ENCODE results near the gene RAB6B. TPM values are rescaled to one million over a fixed set of nuclear protein-coding genes. Genes with fewer than 3 reads are reported as not detected.

Gene RAB6B
- total RNA-seq, 1 experiment from 2014 or later, result 1.4 TPM

DNA sequence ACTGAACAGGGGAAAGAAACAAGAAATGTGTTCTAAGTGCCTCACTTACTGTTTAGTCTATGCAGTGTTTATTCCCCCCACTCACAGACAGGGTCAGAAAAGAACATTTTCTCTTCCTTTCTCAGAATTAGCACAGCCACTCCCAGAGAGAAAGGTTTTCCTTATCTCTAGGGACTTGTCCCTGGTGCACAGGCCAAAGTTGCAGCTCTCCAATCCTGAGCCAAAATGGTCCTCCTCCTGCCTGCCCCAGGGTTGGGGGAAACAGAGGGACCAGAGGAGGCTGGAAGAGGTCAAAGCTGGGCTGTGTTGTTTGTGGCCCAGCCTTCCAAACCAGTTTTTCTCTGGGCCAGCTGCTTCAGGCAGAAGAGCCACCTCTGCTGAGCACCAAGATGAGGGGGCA lies 12.0 kb downstream of the RAB6B start:
- Histone ChIP-seq H3K27me3 (no peaks in the 10 kb centered on the region), H3K36me3 (no peaks in the 10 kb centered on the region), H3K4me1 (no peaks in the 10 kb centered on the region), H3K4me3 (no peak overlapping the region), H3K9me3 (replicated peaks) (no peaks in the 10 kb centered on the region; the same call in 1 of the 2 replicates), H3K27ac (no peak overlapping the region)
- DNase-seq, result no peak

DNA sequence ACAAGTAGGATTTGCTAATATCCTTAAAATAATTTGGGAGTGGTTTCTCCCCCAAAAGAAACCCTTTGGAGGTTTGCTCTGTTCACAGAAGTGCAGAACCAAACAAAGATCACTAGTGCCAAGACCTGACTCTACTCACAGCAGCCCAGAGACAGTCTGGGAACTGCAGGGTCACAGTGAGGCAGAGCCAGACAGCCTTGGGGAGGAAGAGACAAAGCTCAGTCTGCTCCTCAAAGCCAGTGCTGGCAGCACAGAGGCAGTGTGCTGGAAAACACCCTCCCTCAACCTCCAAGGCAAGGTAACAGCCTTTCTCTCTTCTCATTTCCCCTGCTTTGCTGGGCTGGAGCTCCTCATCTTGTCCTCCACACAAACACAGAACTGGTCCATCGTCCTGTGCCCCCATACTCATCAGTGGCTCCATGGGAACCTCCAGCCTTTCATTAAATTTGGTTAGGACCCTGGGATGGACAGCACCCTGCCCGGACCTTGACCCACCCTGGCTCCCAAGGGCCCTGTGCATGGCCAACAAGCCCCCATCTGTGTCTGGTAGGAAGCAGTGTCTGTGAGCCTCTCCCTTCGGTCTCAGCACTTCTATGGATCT lies 12.6 kb downstream of the RAB6B start:
- Histone ChIP-seq H3K4me3 (no peak overlapping the region), H3K9me3 (replicated peaks) (no peaks in the 10 kb centered on the region; the same call in 1 of the 2 replicates), H3K27ac (no peak overlapping the region), H3K36me3 (no peaks in the 10 kb centered on the region), H3K4me1 (no peaks in the 10 kb centered on the region), H3K27me3 (no peaks in the 10 kb centered on the region)
- no peak for DNase-seq

DNA sequence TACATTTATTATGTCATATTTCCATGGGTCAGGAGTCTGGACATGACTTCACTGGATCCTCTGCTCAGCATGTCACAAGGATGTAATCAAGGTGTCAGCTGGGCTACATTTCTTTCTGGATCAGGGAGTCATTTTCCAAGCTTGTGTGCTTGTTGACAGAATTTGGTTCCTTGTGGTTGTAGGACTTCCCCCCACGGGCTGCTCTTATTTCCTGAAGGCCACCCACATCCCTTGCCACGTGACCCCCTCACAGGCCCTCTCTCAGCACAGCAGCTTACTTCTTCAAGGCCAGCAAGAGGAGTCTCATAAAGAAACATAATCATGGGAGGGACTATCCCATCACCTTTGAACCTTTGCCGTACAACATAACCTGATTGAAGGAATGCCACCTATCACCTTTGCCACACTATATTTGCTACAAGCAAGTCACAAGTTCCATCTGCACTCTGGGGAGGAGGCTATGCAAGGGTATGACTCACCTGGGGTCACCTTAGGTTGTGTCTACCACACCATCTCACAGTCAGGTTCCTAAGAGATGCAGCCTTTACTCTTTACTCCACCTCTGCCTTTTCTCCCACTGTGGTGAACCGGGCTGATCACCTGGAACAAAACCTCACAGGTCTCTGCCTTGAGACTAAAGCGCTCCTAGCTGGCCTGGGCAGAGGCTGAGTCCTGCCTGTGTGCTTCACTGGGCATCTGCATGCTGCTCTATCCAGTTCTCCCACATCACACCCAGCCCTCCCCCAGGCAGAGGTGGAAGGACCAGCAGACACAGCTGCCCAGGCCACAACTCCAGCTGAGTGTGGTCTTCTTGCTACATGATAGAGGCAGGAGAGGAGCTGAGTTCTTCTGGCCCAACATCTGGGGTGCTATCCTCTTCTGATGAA lies 13.5 kb downstream of the RAB6B start:
- Histone ChIP-seq H3K27ac (no peak overlapping the region), H3K27me3 (no peaks in the 10 kb centered on the region), H3K4me1 (no peaks in the 10 kb centered on the region), H3K9me3 (replicated peaks) (no peaks in the 10 kb centered on the region; the same call in 1 of the 2 replicates), H3K4me3 (no peak overlapping the region), H3K36me3 (no peaks in the 10 kb centered on the region)
- DNase-seq, result no peak

DNA sequence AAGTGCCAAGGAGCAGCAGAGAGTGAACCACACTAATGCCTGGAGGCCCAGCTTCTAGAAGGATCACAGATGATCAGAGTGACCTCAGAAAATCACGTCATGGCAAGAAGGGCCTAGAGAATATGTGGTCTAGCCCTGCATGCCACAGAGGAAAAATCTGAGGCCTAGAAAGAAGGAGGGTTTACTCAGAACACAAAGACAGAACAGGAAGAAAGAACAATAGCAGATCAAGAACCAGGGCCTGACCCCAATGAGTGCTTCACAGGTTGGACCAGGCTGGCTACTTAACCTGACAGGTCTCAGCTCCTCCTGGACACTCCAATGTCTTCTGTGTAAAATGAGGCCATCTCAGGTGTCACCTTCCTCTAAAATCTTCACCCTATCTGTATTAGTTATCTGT lies 14.2 kb downstream of the RAB6B start:
- H3K9me3 ChIP-seq (replicated peaks), result no peaks in the 10 kb centered on the region; the same call in 1 of the 2 replicates
- no peaks in the 10 kb centered on the region for H3K36me3 ChIP-seq
- DNase-seq, result no peak

DNA sequence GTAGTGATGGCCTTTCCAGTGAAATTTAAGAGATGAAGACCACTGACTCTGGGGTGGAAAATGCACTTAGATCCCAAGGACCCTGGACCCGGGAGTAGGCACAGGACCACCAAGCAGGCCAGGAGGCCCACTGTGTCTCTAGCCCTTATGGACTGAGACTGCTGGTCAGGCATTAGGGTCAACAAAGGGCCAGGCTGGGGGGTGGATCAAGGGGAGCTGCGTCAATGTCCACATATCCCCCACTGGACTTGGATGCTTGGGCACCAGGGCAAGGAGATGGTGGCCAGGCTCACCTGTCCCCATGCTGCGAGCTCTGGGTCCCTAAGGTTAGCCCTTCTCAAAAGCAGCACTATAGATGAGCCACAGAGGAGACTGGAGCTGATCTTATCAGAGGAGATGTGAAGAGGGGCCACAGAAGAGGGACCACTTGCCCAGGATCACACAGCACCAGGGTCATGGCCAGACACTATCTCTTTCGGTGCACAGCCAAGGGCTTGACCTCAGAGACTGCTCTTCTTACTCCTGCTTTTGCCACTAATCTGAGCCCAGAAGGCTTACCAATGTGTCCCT lies 14.7 kb downstream of the RAB6B start:
- Histone ChIP-seq H3K4me1 (no peaks in the 10 kb centered on the region), H3K36me3 (no peaks in the 10 kb centered on the region), H3K27ac (no peak overlapping the region), H3K4me3 (no peak overlapping the region), H3K9me3 (replicated peaks) (no peaks in the 10 kb centered on the region; the same call in 1 of the 2 replicates), H3K27me3 (no peaks in the 10 kb centered on the region)
- DNase-seq, result no peak

More for the DNA sequence above, 14.2 kb downstream of the RAB6B start:
- Histone ChIP-seq H3K4me1 (no peaks in the 10 kb centered on the region), H3K27me3 (no peaks in the 10 kb centered on the region), H3K27ac (no peak overlapping the region), H3K4me3 (no peak overlapping the region)

DNA sequence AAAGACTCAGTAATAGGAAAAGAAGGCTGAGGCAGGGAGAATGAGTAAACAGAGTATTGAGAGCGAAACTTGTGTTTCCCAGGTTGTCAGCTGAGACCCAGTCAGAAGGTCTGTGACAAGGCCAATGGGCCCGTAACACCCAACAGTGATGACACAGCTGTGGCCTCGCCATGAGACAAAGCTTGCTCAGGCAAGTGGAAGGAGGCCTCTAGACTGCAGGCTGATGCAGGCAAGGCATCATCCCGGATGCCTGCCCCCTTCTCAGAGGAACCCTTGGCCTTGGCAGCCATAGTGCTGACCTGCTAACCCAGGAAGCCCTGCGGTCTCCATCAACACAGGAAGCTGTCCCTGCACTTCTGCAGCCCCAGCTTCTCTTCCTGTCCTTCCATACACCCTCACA lies 15.4 kb downstream of the RAB6B start:
- no peak for DNase-seq
- no peaks in the 10 kb centered on the region for H3K27me3 ChIP-seq
- H3K36me3 ChIP-seq, result no peaks in the 10 kb centered on the region
- no peaks in the 10 kb centered on the region; the same call in 1 of the 2 replicates for H3K9me3 ChIP-seq (replicated peaks)
- H3K27ac ChIP-seq, result no peak overlapping the region
- no peaks in the 10 kb centered on the region for H3K4me1 ChIP-seq
- no peak overlapping the region for H3K4me3 ChIP-seq

DNA sequence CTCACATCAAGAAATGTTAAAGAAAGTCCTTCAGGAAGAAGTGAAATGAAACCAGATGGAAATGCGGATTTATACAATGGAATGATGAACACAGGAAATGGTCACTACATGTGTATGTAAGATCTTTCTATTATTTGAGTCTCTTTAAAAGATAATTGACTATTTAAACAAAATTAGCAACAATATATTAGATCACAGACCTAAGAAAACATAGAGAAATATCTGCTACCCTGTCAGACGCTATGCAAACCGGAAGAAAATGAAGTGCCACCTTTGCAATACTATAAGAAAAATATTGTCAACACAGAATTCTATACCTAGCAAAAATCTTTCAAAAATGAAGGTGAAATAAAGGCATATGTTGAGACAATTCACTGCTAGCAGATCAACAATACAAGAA lies 17.2 kb downstream of the RAB6B start:
- H3K36me3 ChIP-seq, result no peaks in the 10 kb centered on the region

DNA sequence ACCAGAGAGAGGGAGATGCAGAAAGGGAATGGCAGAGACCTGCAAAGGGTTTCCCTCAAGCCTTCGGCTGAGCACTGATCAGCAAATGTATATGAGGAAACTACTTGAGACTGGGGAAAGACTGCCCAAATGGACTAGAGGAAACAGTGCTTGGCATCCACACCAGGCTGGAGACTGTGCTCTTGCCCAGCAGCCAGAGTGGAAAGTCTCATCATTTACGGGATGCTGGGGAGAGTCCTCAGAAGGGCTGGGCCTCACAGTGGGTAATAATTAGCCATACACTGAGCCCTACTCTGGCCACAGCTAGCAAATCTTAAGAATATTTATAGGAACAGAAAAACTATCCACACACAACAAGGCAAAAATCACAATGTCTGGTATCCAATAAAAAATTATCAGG lies 18.5 kb downstream of the RAB6B start:
- no peak for DNase-seq
- Histone ChIP-seq H3K4me3 (no peak overlapping the region), H3K36me3 (no peaks in the 10 kb centered on the region), H3K27me3 (no peaks in the 10 kb centered on the region), H3K27ac (no peak overlapping the region), H3K4me1 (no peaks in the 10 kb centered on the region), H3K9me3 (replicated peaks) (no peaks in the 10 kb centered on the region; the same call in 1 of the 2 replicates)

More for the DNA sequence above, 17.2 kb downstream of the RAB6B start:
- Histone ChIP-seq H3K9me3 (replicated peaks) (no peaks in the 10 kb centered on the region; the same call in 1 of the 2 replicates), H3K4me3 (no peak overlapping the region), H3K27me3 (no peaks in the 10 kb centered on the region), H3K27ac (no peak overlapping the region), H3K4me1 (no peaks in the 10 kb centered on the region)
- no peak for DNase-seq

DNA sequence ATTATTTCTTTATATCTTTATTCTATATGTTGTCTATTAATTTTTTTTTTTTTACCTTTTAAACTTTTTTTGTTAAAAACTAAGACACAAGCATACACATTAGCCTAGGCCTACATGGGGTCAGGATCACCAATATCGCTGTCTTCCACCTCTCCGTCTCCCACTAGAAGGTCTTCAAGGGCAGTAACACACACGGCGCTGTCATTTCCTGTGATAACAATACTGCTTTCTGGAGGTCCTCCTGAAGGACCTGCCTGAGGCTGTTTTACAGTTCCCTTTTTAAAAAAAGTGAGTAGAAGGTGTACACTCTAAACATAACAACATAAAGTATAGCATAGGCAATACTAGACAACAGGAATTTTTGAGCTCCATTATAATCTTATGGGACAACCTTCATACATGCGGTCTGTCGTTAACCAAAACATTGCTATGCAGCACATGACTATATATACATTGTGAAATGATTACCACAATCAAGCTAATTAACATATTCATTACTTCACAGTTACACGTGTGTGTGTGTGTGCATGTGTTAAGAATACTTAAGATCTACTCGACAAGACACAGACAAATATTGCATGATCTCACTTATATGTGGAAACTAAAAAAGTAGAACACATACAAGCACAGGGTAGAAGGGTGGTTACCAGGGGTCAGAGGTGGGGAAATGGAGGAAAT lies 20.8 kb downstream of the RAB6B start:
- H3K9me3 ChIP-seq (replicated peaks), result no peaks in the 10 kb centered on the region; the same call in 1 of the 2 replicates
- no peak overlapping the region for H3K27ac ChIP-seq
- no peaks in the 10 kb centered on the region for H3K4me1 ChIP-seq
- no peaks in the 10 kb centered on the region for H3K36me3 ChIP-seq
- no peak for DNase-seq
- H3K4me3 ChIP-seq, result no peak overlapping the region
- H3K27me3 ChIP-seq, result no peaks in the 10 kb centered on the region

DNA sequence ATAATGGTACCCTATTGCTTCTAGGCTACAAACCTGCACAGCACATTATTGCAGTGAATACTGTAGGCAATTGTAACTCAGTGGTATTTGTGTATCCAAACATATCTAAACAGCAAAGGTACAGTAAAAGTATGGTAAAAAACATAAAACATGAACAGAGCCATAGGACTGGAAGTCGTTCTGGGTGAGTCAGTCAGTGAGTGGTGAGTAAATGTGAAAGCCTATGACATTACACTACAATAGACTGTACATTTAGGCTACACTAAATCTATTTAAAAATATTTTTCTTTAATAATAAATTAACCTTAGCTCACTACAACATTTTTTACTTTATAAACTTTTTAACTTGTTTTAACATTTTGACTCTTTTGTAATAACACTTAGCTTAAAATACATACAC lies 21.3 kb downstream of the RAB6B start:
- Histone ChIP-seq H3K4me3 (no peak overlapping the region), H3K4me1 (no peaks in the 10 kb centered on the region), H3K27me3 (no peaks in the 10 kb centered on the region), H3K27ac (no peak overlapping the region), H3K36me3 (no peaks in the 10 kb centered on the region), H3K9me3 (replicated peaks) (no peaks in the 10 kb centered on the region; the same call in 1 of the 2 replicates)
- DNase-seq, result no peak

DNA sequence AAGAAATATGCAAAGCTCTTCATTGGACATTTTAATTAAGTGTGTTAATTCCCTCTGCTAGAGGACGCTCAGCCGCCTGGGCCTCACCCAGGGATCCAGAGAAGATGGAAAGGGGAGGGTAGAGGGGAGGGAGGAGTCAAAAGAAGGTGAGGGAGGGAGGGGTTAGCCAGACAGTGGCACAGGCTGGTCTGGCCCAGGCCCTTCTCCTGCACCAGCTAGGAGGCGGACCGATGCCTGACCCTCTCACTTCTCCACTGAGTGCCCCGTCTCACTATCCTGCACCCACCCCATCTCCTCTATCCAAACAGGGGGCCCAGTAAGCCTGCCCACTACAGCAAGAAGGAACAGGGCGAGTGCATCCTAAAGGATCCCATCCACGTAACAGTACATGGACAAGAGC lies 22.9 kb downstream of the RAB6B start:
- Histone ChIP-seq H3K4me1 (no peaks in the 10 kb centered on the region), H3K27ac (no peak overlapping the region), H3K36me3 (no peaks in the 10 kb centered on the region), H3K27me3 (no peaks in the 10 kb centered on the region), H3K4me3 (no peak overlapping the region), H3K9me3 (replicated peaks) (no peaks in the 10 kb centered on the region)
- no peak for DNase-seq

DNA sequence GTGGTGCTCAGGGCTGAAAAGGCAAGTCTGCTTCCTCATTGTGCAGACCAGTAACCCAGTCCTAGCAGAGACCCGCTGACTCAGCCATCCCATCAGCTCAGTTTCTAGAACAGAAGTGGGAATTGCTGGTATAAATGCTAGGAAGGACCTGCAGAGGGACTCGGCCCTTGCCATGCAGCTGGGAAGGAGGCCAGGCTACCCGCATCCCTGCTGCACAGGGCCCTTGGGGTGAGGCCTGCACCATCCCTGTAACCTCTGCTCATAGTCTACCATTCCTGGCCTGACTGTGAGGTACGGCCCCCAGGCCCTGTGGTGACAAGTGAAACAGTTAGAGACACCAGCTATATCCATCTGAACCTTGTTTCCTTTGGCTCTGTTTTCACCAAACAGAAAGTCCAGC lies 23.5 kb downstream of the RAB6B start:
- H3K4me3 ChIP-seq, result no peak overlapping the region
- no peaks in the 10 kb centered on the region for H3K9me3 ChIP-seq (replicated peaks)
- no peak overlapping the region for H3K27ac ChIP-seq
- no peak for DNase-seq
- H3K36me3 ChIP-seq, result no peaks in the 10 kb centered on the region
- no peaks in the 10 kb centered on the region for H3K27me3 ChIP-seq
- no peaks in the 10 kb centered on the region for H3K4me1 ChIP-seq

DNA sequence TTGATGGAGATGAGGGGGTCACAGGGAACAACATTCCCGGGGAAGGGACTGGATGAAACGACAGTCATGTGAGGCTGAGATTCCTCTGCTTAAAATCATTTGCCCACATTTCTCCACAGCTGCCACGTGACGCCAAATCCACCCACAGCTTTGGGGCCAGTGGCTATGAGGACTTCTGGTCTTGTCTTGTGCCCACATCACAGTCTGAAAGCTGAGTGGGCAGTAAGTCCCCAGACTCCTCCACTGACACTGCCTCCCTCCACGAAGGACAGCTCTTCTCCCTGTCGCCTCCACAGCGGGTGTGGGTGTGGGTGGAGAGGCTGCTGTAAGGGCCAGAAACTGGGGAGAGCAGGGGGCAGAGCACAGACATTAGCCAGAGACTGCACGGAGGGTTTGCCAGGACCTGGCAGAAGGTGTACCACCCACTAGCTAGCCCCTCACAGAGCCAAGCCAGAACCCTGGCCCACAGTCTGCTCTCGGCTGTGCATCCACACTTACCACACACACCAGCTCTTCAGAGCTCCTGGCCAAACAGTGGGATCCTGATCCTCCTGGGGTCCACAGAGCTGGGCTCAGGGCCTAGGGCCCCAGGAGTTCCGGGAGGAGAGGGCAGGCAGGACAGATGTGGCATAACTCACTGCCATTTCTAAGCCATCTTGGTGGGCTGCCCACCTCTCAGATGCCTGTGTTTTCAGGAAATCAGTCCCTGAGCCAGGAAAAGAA lies 24.2 kb downstream of the RAB6B start:
- Histone ChIP-seq H3K9me3 (replicated peaks) (no peaks in the 10 kb centered on the region), H3K27me3 (no peaks in the 10 kb centered on the region)
- DNase-seq, result no peak

DNA sequence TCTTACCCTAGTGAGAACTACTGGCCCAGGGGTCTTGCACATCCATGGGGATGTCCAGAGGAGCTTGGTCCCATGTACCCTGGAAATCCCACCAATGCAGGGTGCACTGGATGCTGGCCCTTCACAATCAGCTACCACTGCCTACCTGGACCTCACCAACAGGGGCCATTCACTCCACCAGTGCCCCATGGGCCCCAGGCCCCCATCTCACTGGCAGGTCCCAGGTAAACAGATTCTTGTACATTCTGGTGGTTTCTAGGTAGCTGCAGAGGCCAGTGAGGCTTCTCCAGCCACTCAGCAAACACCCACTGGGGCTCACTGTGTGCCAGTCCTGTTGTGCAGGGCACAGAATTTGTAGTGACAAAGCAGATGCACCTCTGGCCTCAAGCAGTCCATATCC lies 24.9 kb downstream of the RAB6B start:
- Histone ChIP-seq H3K36me3 (no peaks in the 10 kb centered on the region), H3K27me3 (no peaks in the 10 kb centered on the region), H3K9me3 (replicated peaks) (no peaks in the 10 kb centered on the region), H3K4me3 (no peak overlapping the region), H3K27ac (no peak overlapping the region), H3K4me1 (no peaks in the 10 kb centered on the region)
- no peak for DNase-seq

More for the DNA sequence above, 24.2 kb downstream of the RAB6B start:
- H3K4me3 ChIP-seq, result no peak overlapping the region
- H3K4me1 ChIP-seq, result no peaks in the 10 kb centered on the region
- H3K36me3 ChIP-seq, result no peaks in the 10 kb centered on the region
- no peak overlapping the region for H3K27ac ChIP-seq
